Stimulated activated CD8-positive, alpha-beta memory T cell treated with anti-CD3 and anti-CD28 coated beads, Interleukin-12 subunit alpha, Interleukin-12 subunit beta, amount 100 ng/mL, for 4 hours (primary cell): ENCODE data around the gene HOXD4.

ENCODE experiments used
- DNase-seq: peaks from one replicate; pipeline ENCODE4 v3.0.0-alpha.2; 2020; ENCODE audit warnings: low read depth

HOXD4 gene

DNA sequence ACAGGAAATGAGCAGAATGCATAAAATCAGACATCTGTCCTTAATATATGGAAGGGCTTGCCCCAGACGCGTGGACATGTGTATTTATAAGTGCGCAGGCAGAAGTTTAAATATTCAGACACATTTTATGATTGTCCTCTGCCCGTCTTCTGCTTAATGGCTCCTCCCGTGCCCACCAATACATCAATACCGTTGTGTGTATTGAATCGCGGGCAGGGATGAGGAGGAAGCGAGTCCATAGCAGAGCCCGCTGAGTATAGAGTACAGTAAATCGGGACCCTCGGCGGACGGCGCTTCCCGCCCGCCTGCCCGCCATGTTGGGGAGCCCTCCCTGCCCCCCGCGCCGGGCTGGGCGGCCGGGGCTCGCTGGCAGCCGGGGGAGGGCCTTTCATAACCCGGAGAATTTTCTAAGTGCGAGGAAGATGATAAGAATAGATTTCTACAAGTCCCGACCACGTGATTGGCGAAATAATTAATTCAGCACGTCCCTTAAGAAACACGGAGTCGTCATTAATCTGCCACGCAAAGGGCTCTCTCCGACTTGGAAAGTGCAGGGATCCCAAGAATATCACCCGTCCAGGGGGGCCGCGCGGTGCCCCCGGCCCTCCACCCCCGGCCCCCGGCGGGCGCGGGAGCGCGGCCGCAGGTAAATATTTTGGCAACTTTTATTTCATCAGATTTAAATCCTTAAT, 5.6 kb downstream of the HOXD4 start, which contains the start of gene HOXD3:
Gene HOXD3 (plus strand): TSS at position 501 of the 692 bp plus-strand sequence. CDS start 11,808 bp downstream, outside the sequence.
- no peak for DNase-seq

DNA sequence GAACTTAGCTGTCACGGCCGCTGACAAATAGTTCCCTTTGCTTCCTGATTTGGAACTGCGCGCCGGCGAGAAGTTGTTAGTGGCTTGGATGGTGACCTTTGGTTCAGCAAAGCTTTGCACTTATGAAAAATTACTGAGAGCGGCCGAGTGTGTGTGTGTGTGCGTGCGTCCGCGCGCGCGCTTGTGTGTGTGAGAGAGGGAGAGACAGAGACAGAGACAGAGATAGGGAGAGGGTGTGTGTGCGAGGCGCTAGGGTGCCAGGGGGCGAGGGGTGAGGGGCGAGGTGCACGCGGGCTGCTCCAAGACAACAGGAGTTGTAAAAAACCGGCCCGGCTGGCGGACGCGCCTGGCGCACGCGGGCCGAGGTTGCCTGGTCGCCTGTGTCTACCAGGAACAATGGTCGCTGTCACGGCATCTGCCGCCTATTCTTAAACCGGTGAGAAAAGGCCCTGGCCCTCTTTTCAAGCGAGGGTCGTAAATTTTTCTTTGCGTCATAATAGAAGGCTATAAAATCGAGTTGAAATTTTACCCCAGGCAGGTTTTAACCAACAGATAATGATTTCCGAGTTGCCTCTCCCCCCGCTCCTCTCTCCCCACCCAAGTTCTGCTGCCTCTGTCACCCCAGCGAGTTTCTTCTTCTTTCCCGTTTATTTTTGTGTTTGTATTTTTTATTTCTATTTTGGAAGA, 6.3 kb downstream of the HOXD4 start:
- no peak for DNase-seq

DNA sequence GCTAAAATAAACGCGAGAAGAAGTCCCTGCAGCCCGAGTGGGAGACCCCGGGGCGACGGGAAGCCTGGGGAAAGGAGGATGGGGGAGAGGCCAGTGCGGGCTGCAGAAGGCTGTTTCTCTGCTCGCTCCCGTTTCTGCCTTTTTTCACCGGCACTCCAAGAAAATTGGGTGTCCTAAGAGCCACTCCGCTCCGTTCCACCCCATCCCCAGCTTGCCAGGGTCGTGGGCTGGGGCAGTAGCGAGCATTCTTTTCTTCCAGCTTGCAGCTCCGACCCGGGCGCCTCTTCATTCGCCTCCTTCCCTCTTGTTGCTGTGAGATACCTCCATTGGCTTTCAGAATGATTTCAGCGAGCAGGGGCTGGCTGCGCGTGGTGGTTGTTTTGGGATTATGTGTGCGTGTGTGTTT, 6.8 kb downstream of the HOXD4 start:
- no peak for DNase-seq

DNA sequence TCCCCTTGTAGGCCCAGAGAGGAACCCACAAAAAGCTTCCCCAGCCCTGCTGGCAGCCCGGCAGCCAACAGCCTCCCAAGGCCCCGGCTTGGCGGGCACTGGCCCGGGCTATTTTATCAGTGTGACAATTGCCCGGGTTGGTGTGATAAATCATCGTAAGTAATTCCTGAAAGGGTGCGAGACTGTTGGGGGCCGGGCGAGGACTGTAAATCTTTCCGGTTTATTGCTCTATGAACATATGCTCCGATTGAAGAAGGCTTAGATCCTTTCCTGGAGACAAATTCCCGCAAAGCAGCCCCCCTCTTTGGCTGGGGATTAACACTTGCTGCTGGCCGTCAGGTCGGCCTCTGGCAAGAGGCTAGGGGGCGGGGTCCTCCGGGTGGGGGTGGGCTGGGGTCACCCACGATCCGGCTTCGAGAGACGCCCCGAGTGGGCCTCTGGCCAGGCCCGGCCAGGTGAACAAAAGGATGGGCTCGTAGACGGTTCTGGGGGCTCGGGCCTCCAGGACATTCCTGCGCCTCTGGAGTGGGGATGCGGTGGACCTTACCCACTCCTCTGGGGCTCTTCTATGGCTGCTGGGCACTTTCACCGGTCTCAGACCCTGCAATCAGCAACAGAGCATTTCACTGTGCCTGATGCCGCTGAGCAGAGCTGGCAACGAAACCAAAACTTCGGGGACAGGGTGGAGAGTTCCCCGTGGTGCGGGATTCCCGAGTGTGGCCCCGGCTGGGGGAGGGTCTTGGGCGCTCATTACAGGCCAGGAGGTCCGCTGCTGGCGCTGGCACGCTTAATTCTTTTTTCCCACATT, 7.7 kb downstream of the HOXD4 start:
- DNase-seq, result no peak

DNA sequence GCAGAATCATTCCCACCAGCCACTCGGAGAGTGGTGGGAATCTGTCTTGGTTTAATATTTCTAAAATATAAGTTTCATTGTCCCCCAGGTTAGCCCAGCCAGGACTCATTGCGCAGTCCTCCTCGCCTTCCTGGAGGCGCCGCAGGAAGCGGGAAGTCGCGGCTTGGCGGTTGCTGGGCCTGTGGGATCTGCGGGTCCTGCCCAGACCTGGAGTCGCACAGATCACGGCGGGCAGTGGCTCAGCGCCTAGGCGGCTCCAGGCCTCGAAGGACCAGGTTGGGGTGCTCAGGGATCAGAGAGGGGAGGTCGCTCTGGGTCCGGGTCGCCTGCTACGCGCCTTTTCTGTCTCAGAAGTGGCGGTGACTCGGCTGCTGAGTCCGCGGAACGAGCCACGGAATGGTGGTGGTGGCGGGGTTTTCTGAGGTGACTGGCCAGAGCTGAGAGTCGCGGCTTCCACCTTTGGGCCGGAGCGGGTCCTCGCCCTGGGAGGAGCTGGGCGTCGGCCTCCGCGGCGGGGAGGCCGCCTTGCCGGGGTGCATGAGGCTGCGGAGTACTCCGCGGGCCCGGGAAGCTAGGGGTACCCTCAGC, 8.4 kb downstream of the HOXD4 start:
- DNase-seq, result no peak

DNA sequence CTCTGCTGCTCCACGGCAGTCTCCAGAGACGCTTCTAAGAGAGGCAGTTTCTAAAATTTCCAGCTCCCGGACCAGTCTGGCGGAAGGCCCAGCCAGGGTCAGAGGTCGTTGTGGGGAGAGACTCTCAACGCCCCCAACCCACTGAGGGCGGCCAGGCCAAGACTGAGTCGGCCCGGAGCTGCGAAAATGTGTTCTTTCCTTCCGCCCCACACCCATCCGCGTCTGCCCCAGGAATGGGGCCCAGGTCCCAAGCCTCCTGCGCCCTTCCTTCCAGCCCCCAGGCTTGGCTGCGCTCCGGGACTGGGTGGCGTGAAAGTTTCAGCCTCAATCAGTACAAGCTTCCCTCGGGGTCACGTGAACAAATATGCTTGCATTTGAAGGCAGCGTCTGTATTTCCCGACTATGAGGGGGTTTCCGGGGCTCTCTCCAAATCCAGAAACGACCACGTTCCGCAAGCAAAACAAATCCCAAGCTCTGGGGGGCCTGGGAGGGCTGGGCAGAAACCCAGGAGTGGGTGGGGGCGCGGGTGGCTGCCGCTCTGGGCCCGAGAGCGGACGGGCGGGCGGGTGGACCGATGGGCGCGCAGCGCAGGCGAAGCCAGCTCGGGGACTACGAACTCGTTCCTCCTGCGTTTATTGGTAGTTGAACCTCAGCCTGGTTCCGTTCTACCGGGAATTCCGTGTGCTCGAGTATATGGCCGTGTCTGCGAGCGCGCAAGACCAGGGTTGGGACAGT, 9.1 kb downstream of the HOXD4 start:
- no peak for DNase-seq

DNA sequence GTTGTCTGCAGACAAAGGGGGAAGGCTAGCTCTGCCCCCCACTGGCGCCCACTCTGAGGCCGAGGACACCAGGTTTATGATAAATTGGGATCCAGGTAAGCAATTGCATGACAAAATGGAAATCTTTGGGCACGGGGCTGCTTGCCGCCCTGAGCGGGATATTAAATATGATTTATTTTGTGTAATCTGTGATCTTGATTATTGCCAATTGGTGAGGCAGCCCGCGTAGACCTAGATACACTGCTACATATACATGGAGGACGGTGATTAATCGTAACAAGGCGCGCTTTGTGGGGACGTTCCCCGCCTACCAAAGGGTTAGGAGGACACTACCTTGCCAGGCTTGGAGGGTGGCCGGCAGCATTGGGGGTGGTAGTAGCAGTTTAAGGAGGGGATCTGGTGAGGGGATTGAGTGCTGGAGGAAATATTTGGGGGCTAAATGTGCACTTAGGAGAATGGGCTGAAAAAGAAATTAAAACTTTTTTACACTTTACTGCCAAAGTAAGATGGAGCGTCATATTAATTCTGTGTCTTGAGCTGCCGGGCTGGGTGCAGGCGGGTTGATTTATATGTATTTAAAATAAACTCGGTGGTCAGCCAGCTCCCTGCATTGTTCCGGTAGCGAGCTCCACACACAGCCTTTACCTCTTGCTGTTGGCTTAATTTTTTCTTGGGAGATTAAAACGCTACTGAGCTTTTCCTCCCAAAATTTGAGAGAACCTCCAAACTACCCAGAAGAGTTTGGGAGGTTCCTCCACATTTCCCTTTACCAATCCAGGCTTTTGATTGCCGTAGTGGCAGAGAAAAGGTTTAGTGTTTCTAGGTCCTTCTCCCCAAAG, 9.9 kb downstream of the HOXD4 start:
- DNase-seq, result no peak

DNA sequence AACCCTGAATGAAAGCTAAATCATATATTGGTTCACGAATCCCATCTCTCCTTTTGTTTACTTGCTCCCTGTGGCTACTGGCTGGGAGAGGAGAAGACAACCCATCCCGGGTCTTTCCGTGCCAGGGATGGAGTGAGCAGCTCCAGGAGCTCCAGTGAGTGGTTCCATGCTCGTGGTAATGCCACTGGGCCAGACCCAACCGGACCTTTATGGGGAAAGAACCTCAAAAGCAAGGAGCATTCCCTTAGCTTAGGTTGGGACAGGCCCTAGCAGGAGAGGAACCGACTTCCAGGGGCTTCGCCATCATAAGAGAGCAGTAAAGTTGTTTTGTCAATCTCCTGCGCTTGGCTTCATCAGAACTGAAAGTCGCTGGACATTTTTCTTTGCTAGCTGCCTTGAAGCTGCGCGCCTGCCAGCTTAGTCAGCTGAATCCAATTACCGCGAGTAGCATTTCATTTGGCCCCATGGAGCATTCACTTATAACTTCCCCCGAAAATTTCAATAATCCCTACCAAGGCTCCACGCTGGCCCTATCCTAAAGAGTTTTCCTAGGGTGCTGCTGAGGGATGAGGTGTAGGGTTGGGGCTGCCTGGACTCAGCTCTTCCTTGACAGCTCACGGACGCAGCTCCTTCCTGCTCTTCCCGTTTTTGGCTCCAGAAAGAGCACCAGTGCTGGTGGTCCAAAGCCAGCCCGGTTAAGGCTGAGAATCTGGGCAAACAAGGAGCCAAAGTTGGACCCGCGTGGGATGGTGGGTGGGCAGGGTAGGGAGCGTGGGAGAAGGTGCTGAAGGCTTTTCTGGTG, 10.7 kb downstream of the HOXD4 start:
- DNase-seq, result no peak

DNA sequence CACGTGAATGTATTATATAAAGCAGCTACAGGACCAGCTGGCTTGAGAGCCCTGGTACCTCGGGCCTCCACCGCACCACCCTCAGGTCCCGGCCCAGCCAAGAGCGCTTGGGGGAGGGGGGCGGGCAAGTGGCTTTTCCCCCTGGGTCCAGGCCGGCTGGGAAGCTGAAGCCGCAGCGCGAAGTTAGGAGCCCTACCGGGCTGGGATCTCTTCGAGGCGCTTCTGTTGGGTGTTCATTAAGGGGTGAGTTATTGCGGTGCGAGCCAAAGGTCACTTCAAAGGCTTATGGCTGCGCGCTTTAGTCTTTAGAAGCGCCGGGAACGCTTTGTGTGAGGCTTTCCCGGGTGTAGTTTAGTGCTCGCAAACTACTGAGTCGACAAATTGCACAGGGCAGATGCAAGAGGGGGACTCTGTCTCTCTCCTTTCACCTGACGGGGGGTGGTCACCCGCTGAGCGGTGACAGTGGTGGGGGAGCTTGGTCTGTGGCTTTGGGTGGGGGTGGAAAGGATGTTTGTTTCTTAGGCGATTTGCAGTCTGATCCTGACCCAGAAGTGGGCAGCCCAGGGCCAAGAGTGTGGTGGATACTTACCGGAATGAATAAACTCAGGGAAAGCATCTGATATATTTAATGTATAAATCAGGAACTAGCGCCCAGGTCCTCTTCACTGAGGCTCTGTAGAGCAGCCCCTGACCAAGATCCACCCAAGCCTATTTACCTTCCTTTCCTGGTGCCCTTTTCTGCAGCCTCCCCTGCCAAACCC, 11.7 kb downstream of the HOXD4 start:
- no peak for DNase-seq

DNA sequence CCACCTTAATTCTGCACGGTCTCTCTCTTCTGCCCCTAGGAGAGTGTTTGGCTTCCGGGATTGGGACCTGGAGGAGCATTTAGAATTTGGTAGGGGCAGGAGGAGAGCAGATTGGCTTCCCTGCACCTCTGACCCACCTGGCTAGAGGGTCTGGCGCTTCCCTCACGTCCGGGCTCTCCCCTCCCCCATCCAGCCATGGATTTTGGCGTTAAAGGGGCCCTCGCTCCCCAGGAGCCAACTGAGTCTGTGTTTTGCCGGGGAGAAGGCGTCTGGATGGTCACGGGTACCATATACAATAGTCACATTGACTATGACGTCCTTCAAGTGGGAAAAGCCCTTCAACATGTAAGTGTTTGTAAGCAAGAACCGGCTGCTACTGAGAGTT, 12.3 kb downstream of the HOXD4 start:
- DNase-seq, result no peak

DNA sequence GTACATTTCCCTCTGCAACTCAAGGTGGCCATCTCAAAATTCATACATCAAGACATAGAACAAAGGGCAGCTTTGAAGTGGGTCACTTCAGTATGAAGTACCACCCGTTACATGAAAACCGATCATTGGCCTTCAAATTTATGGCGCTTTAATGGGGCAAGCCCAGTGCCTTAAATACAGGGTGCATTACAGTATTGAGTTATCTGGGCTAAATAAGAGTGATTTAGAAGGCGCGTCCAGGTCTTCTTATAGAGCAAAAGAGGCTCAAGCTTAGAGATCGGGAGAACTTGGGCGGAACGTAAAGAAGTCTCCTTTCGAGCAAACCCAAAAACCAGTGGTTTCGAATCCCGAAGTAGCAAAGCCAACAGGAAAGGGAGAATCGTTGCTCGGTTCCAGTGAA, 12.9 kb downstream of the HOXD4 start:
- no peak for DNase-seq

DNA sequence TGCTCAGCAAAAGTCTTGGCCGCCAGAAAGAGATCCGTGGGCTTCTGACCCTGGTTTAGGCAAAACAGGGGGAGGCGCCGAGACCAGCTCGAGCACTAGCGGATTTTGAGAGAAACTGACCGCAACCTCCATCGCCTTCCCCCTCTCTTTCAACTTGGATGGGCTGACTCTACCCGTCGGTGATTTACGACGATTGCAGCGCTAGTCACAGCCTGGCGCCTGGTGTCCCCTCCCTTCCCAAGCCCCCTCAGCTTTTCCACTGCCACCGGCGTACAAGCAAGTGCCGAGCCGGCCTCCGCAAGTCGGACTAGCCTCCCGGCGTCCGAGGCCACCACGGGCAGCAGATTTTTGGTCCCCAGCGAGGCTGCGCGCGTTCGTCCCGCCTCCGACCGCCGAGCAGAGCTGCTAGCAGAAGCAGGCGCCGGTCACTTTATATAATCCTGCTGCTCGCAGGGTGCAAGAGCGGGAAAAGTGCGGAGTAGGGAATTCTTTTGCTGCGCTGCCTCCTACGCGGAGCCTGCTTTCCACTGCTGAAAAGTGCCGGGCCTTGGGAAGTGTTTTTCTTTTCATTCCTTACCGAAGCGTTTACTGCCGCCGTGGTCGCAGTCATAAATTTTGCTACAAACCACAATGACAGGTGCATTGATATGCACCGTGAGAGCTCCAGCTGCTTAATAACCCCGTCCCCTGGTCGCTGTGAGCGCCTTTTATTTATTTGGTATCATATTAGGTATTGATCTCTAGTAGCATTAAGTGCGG, 13.4 kb downstream of the HOXD4 start:
- DNase-seq, result no peak

DNA sequence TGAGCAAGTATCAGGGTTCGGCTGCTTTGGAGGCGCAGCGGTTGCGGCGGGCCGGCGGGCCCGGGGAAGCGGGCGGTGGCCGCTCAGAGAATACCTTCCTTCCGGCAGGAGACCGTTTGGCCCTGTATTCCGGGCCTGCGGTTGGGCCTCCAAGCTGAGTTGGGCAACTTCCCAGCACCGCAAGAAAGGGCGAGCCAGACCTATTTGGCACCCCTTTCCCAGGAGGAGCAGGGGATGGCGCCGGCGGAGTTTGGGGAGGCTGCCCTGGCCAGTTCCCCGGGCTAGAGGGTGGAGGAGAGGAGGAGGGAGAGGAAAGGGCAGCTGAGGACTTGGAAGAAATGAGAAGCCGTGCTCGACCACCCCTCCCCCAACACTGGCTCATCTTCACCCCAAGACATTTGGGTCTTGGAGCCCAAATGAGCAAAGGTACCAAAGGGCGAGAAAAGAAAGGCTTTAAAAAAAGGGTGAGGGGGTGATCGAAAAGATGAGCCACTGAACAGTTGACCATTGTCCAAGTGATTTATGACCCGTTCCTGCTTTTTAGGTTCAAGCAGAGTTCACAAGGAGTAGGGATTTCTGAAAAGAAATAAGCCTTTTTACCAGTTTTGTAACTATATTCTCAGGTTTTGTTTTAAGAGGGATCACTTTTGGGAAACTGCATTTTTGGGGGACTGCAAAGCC, 14.2 kb downstream of the HOXD4 start:
- no peak for DNase-seq

DNA sequence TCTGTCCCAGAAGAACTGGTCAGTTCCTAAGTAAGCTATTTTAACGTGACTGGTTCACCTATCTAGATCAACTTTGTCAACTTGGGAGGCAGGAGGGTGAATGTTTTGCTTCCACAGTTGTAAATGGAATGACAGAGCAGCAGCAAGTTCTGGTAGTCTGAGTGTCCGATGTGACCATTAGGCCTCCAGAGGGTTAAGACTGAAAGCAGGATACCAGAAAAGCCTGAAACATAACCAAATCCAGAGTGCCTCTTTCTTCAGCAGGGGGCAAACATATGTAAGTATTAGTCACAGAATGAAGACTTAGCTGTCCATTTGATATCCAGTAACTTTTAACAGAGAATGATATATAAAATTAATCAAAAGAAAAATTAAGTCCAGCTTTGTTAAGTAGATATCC, 14.9 kb downstream of the HOXD4 start:
- no peak for DNase-seq

DNA sequence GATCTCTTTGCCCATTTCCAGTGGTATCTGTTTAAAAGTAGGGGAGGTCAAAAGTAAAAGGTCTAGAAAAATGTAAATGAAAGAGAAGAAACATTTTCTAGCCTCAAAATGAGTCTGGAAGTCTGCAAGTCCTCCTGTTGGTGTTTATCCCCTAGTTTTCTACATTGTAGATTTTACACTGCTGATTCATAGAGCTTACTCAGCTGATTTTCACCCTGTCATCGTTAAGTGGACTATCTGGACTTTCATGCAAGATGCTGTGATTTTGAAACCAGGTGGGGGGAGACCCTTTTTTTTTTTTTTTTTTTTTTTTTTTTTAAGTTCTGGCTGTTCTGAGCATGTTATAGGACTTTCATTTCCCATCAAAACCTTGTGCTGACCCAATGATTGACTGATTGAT, 16.0 kb downstream of the HOXD4 start:
- DNase-seq, result no peak

DNA sequence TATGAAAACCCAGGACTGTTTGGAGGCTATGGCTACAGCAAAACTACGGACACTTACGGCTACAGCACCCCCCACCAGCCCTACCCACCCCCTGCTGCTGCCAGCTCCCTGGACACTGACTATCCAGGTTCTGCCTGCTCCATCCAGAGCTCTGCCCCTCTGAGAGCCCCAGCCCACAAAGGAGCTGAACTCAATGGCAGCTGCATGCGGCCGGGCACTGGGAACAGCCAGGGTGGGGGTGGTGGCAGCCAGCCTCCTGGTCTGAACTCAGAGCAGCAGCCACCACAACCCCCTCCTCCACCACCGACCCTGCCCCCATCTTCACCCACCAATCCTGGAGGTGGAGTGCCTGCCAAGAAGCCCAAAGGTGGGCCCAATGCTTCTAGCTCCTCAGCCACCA, 17.8 kb downstream of the HOXD4 start:
- DNase-seq, result no peak

DNA sequence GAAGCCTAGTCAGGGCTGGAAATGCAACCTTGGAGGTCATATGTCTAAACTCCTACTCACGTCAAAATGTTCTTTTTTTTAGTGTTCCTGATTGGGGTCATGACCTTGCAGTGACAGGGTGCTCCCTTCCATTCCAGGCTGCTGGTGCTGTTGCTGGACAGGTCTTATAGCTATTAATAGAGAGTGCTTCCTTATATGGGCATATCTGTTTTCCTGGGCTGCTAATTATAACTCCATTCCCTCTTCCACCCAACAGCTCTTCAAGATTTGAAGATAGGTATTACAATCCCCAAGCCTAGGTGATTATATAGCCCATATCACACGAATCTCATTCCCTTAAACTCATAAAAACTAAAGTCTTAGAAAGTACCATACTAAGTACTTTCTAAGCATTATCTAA, 18.4 kb downstream of the HOXD4 start:
- no peak for DNase-seq
